ENCODE data around the gene ISCA1. TPM values are rescaled to one million over a fixed set of nuclear protein-coding genes. Genes with fewer than 3 reads are reported as not detected.
"Not testable (repeated sequence)": the region's sequence is repeated elsewhere in the genome, so short reads cannot be mapped to it uniquely, and the experiment has no call there.

ISCA1 gene
- total and polyA plus RNA-seq, 3 donors from 2014 or later, result 40.9 to 66.2 (median 48.3) TPM

GRCh38 chr9:86318187-86318586 lies 35.8 kb upstream of the ISCA1 start:
- 86 to 96% methylated on average over 4 of the region's 4 CpGs for WGBS, 2 donors
- no peaks in the 10 kb centered on the region for H3K36me3 ChIP-seq (ENCODE audit: low read depth, missing control alignments)

DNA sequence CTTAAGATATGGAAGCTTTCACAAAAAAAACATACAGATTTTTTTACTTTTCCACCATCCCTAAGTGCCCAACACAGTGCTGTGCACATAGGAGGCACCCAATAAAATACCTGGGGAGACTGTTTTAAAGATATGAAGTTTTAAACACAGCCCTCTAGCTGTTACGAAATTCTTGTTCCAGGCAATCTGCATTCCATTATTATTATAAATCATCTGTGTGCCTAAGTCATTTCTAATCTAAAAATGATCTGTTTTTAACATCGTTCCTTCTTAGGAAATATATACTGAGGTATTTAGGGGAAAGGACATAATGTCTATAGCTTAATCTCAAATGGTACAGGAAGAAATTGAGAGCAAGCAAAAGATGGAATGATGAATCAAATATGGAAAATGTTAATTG lies 32.7 kb upstream of the ISCA1 start:
- intact Hi-C loops (cut with DNase I; ENCODE audit: low total_unique reads), result no loop called here
- Histone ChIP-seq H3K27ac (no peak overlapping the region), H3K27me3 (no peaks in the 10 kb centered on the region), H3K4me3 (no peak overlapping the region), H3K36me3 (ENCODE audit: low read depth, missing control alignments) (no peaks in the 10 kb centered on the region), H3K4me1 (no peaks in the 10 kb centered on the region), H3K9me3 (no peaks in the 10 kb centered on the region)
- WGBS, 2 donors, result 36 to 76% methylated on average over 2 of the region's 2 CpGs
- TF ChIP-seq CTCF (IDR thresholded peaks at IDR 0.05) (no peak), POLR2A (IDR thresholded peaks at IDR 0.05) (no peak)
- DNase-seq, result no peak

More at GRCh38 chr9:86318187-86318586, 35.8 kb upstream of the ISCA1 start:
- intact Hi-C loops (cut with DNase I; ENCODE audit: low total_unique reads), result no loop called here
- Histone ChIP-seq H3K27me3 (no peaks in the 10 kb centered on the region), H3K4me1 (no peaks in the 10 kb centered on the region), H3K4me3 (no peak overlapping the region), H3K27ac (no peak overlapping the region), H3K9me3 (no peaks in the 10 kb centered on the region)
- DNase-seq, result no peak
- TF ChIP-seq CTCF (IDR thresholded peaks at IDR 0.05), result no peak
- TF ChIP-seq POLR2A (IDR thresholded peaks at IDR 0.05), result no peak

DNA sequence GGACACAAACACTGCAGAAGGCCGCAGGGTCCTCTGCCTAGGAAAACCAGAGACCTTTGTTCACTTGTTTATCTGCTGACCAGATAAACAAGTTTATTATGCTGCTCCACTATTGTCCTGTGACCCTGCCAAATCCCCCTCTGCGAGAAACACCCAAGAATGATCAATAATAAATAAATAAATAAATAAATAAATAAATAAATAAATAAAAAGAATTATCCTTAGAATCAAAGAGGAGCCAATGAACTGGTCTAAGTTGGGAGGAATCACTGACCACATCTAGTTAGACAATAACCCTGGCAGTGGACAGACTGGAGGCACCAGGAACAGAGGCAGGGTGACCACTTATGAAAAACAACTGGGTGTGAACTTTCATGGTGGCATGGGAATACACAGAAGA lies 30.6 kb upstream of the ISCA1 start:
- H3K4me3 ChIP-seq; DNase-seq; H3K4me1 ChIP-seq; H3K27ac ChIP-seq; intact Hi-C loops (cut with DNase I; ENCODE audit: low total_unique reads); H3K36me3 ChIP-seq (ENCODE audit: low read depth, missing control alignments); H3K27me3 ChIP-seq; H3K9me3 ChIP-seq: not testable (repeated sequence)
- WGBS, 2 donors, result 92% methylated on average over 2 of the region's 2 CpGs

DNA sequence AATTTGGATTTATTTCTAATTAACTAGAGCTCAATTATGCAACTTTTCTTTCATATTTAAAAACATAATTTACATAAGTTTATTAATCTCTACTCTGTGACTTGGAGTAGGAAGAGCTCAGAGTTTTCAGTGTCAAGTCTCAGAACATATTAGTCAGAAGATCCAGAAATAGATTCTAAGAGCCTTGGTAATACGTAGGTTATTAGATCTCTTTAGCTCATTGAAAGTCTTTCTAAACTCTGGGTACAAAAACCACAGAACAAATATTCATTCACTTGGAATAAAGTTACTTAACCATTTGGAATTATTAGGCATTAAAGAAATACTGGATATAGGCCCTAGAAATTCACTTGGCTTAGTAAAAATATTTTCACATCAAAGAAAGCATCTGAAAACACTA lies 26.3 kb upstream of the ISCA1 start:
- Histone ChIP-seq H3K27ac (no peak overlapping the region), H3K36me3 (ENCODE audit: low read depth, missing control alignments) (no peaks in the 10 kb centered on the region)

GRCh38 chr9:86304236-86304730 lies 21.9 kb upstream of the ISCA1 start:
- WGBS, 2 donors, result 47 to 48% methylated on average over 3 of the region's 3 CpGs
- no peak for TF ChIP-seq POLR2A (IDR thresholded peaks at IDR 0.05)
- no peak for TF ChIP-seq CTCF (IDR thresholded peaks at IDR 0.05)
- Histone ChIP-seq H3K4me1 (no peaks in the 10 kb centered on the region), H3K9me3 (no peaks in the 10 kb centered on the region), H3K36me3 (ENCODE audit: low read depth, missing control alignments) (no peaks in the 10 kb centered on the region), H3K27me3 (no peaks in the 10 kb centered on the region), H3K27ac (no peak overlapping the region), H3K4me3 (no peak overlapping the region)
- intact Hi-C loops (cut with DNase I; ENCODE audit: low total_unique reads), result no loop called here
- DNase-seq, result no peak

More for the DNA sequence above, 26.3 kb upstream of the ISCA1 start:
- Histone ChIP-seq H3K4me3 (no peak overlapping the region), H3K4me1 (no peaks in the 10 kb centered on the region), H3K9me3 (no peaks in the 10 kb centered on the region), H3K27me3 (no peaks in the 10 kb centered on the region)
- TF ChIP-seq CTCF (IDR thresholded peaks at IDR 0.05) (no peak), POLR2A (IDR thresholded peaks at IDR 0.05) (no peak)
- DNase-seq, result no peak
- intact Hi-C loops (cut with DNase I; ENCODE audit: low total_unique reads), result no loop called here
- 83 to 91% methylated on average over 1 of the region's 1 CpG for WGBS, 2 donors
